Measurements from ENCODE around the gene TRIM71.

- TF ChIP-seq CTCF (IDR thresholded peaks at IDR 0.05 in 2 of 3, conservative IDR thresholded peaks at IDR 0.05 in 1 of 3; ENCODE audit: borderline replicate concordance in 1 of 3, insufficient read depth in 1 of 3, low read depth in 2 of 3, low read length in 2 of 3) (no peak), POLR2AphosphoS5 (IDR thresholded peaks at IDR 0.05; ENCODE audit: low read depth, low read length) (no peak)
Measured at GRCh38 chr3:32882603-32883025, 64.8 kb downstream of the TRIM71 start.

Measured in HCT116 (cell line).